Upper lobe of right lung (tissue), 1 donor: ENCODE data around the gene NSF. TPM values are rescaled to one million over a fixed set of nuclear protein-coding genes. Genes with fewer than 3 reads are reported as not detected.
A peak's percentile ranks its signal among the peaks of the same experiment; 100 is the strongest.
"Not testable (repeated sequence)": the region's sequence is repeated elsewhere in the genome, so short reads cannot be mapped to it uniquely, and the experiment has no call there.

Experiments
- ATAC-seq: fragments of 200-7000 bp; cut with Tn5 transposase; one replicate; pipeline ENCODE4 v1.9.1; 2020; ENCODE audit warnings: mild to moderate bottlenecking, moderate library complexity
- DNase-seq: peaks from one replicate; pipeline ENCODE4 v3.0.0-alpha.2; 2020
- H3K27ac ChIP-seq: fragments of 200-600 bp; one replicate; pipeline ENCODE4 v1.8.0; 2022
- H3K27me3 ChIP-seq: fragments of 200-600 bp; one replicate; pipeline ENCODE4 v1.8.0; 2022; ENCODE audit warnings: mild to moderate bottlenecking
- H3K36me3 ChIP-seq: fragments of 200-600 bp; one replicate; pipeline ENCODE4 v1.8.0; 2022
- H3K4me1 ChIP-seq: fragments of 200-600 bp; one replicate; pipeline ENCODE4 v1.8.0; 2022
- H3K4me3 ChIP-seq: fragments of 200-600 bp; one replicate; pipeline ENCODE4 v1.8.0; 2022; ENCODE audit warnings: mild to moderate bottlenecking
- H3K9me3 ChIP-seq: fragments of 200-600 bp; one replicate; pipeline ENCODE4 v1.8.0; 2022
- intact Hi-C: fragments of 100-400 bp; cut with DNase I; formaldehyde crosslinking; loops from one replicate; pipeline ENCODE4 v1.11.0; 2022
- total RNA-seq: library from RNA; stranded (reverse); fragmentation: NEBNext Ultra II Directional; extraction: Animal tissue kit (Norgen Biotek cat#: 25700); gene quantifications from one replicate; pipeline ENCODE4 v1.2.1, GENCODE V29; 2021
- TF ChIP-seq, protein P1 (sequence below): fragments of 200-600 bp; IDR thresholded peaks from one replicate; pipeline ENCODE4 v1.8.0; 2022; ENCODE audit warnings: antibody characterized with exemption
- donor health status: DM: no; HTN: yes; CAD: no; lungs with severe emphysema.

Gene NSF
- total RNA-seq, 1 donor from 2014 or later: 49.6 TPM

DNA sequence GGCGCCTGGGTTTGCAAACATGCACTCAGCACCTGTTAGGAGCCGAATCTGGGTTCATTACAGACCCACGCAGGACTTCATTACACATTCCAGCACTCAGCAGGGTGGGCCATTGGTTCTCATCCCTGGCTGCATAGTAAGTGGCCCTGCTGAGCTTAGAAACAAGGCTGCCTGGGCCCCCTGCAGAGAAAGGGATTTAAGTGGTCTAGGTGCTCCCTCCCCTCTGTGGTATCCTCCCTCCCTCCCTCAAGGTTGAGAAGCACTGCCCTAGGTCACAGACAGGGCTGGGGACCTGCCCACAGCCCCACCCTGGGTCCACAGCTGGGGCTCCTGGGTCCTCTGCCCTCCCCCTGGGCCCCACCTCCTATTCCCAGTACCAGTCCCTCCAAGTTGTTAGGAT is 199.7 kb downstream of the NSF start:
- DNase-seq: no peak
- TF ChIP-seq, protein P1, sequence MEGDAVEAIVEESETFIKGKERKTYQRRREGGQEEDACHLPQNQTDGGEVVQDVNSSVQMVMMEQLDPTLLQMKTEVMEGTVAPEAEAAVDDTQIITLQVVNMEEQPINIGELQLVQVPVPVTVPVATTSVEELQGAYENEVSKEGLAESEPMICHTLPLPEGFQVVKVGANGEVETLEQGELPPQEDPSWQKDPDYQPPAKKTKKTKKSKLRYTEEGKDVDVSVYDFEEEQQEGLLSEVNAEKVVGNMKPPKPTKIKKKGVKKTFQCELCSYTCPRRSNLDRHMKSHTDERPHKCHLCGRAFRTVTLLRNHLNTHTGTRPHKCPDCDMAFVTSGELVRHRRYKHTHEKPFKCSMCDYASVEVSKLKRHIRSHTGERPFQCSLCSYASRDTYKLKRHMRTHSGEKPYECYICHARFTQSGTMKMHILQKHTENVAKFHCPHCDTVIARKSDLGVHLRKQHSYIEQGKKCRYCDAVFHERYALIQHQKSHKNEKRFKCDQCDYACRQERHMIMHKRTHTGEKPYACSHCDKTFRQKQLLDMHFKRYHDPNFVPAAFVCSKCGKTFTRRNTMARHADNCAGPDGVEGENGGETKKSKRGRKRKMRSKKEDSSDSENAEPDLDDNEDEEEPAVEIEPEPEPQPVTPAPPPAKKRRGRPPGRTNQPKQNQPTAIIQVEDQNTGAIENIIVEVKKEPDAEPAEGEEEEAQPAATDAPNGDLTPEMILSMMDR: no peak
- no peak for ATAC-seq
- intact Hi-C loops: no loop called here
- no peaks in the 10 kb centered on the region for H3K9me3 ChIP-seq
- no peaks in the 10 kb centered on the region for H3K4me1 ChIP-seq
- no peak overlapping the region for H3K4me3 ChIP-seq
- peaks cover 8% of the 10 kb centered on the region for H3K27me3 ChIP-seq
- H3K27ac ChIP-seq: no peak overlapping the region
- no peaks in the 10 kb centered on the region for H3K36me3 ChIP-seq

DNA sequence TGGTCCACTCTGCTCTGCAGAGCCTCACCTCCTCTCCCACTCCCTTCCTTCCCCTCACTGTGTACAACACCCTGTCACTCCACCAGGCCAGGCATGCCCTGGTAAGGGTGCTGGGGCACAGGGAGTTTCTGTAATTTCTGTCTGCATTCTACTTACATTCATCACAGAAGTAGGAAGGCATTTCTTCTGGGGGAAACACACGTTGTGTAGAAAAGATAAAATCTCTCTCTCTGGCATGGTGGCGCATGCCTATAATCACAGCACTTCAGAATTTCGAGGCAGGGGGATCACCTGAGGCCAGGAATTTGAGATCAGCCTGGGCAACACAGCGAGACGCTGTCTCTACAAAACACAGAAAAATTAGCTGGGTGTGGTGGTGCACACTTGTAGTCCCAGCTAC is 201.1 kb downstream of the NSF start:
- DNase-seq (no peak), ATAC-seq (no peak)
- no peaks in the 10 kb centered on the region for H3K4me1 ChIP-seq
- intact Hi-C loops: no loop called here
- no peaks in the 10 kb centered on the region for H3K9me3 ChIP-seq
- H3K4me3 ChIP-seq: no peak overlapping the region
- TF ChIP-seq, protein P1: no peak
- H3K27ac ChIP-seq: no peak overlapping the region
- H3K36me3 ChIP-seq: no peaks in the 10 kb centered on the region
- peaks cover 8% of the 10 kb centered on the region for H3K27me3 ChIP-seq

DNA sequence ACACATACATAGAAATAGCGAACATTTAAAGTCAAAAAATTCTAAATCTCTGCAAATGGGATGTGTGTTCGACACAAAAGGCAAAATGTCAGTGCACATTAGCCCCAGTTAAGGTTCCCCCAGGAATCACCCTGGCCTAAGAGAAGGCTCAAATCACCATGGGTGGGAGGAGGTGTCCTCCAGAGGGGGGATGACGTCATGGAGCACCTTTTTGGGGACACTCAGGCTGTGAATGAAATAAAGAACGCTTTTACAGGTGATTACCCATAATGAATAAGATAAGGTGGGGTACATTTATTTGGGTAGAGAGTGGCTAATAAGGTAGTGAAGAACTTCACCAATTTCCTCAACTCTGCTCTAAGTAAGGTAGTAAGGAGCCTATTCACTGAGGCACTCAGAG is 201.6 kb downstream of the NSF start:
- ATAC-seq: no peak
- intact Hi-C loops: no loop called here
- no peak for DNase-seq
- H3K4me1 ChIP-seq: no peaks in the 10 kb centered on the region
- TF ChIP-seq, protein P1: no peak
- H3K4me3 ChIP-seq: no peak overlapping the region
- H3K27ac ChIP-seq: no peak overlapping the region
- H3K27me3 ChIP-seq: peaks cover 8% of the 10 kb centered on the region
- no peaks in the 10 kb centered on the region for H3K9me3 ChIP-seq
- H3K36me3 ChIP-seq: no peaks in the 10 kb centered on the region

DNA sequence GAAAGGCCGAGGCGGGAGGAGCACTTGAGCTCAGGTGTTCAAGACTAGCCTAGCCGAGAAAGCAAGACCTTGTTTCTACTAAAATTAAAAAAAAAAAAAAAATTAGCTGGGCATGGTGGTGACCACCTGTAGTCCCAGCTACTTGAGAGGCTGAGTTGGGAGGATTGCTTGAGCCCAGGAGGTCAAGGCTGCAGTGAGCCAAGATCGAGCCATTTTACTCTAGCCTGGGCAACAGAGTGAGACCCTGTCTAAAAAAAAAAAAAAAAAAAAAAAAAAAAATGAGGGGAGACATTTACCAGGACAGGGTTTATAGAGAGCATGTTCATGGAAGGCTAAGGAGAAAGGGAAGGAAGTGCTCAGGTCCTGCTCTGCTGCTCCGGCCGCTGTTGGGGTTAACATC is 202.6 kb downstream of the NSF start:
- H3K4me1 ChIP-seq, H3K27ac ChIP-seq, H3K4me3 ChIP-seq, intact Hi-C loops, H3K36me3 ChIP-seq, H3K9me3 ChIP-seq, DNase-seq, ATAC-seq, H3K27me3 ChIP-seq: not testable (repeated sequence)

DNA sequence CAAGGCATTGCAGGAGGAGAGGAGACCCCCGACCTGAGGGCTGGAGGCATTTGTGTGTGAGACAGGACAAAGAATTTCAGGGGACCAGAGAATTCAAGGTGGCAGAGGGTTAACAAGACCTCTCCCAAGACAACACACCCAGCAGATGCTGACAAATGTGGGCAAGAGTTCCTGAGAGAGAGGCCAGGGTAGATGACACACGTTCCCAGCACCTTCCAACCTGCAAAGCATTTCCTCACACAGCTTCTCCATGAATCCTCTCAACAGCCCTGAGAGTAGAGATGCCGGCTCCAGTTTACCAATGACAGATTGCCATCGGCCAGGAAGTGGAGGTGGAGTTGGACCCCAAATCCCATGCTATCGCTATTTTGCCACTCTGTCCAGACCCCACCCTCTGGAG is 203.1 kb downstream of the NSF start:
- Histone ChIP-seq H3K36me3 (no peaks in the 10 kb centered on the region), H3K4me3 (no peak overlapping the region), H3K27me3 (peaks cover 8% of the 10 kb centered on the region), H3K27ac (no peak overlapping the region), H3K9me3 (no peaks in the 10 kb centered on the region), H3K4me1 (no peaks in the 10 kb centered on the region)
- intact Hi-C loops: no loop called here
- no peak for ATAC-seq
- TF ChIP-seq, protein P1: no peak
- no peak for DNase-seq

DNA sequence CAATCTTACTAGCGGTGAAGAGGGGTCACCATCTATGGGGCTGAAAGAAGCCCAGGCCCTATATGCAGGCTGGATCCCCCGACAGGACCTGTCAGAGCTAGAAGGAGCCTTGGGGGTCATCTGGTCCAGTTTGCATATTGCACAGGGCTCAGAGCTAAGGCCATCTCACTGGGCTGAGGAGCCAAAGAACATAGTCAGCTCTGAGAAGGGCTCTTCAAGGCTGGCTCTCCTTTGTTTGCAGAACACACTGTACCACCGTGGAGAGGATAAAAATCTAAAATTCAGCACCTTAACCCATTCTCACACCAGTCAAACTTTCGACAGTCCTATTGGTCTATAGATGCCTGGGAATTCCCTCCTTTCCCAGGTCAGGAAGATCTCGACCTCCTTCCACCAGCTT is 203.8 kb downstream of the NSF start:
- peak; percentile 92 for ATAC-seq
- Histone ChIP-seq H3K4me1 (no peaks in the 10 kb centered on the region), H3K27ac (no peak overlapping the region), H3K4me3 (no peak overlapping the region), H3K27me3 (peaks cover 8% of the 10 kb centered on the region), H3K9me3 (no peaks in the 10 kb centered on the region), H3K36me3 (no peaks in the 10 kb centered on the region)
- TF ChIP-seq, protein P1: no peak
- DNase-seq: no peak
- intact Hi-C loops: no loop called here
